NOMO-1 treated with dmso at 0.1 percent for 144 hours (cell line): ENCODE data around the gene DIDO1.
A peak's percentile ranks its signal among the peaks of the same experiment; 100 is the strongest.

Source experiments
- DNase-seq: peaks from one replicate; lab custom pipeline; 2025; ENCODE audit not compliant: unreplicated experiment; lab: John Stamatoyannopoulos, UW

The DIDO1 gene

GRCh38 chr20:62951143-62951895, 25.0 kb upstream of the DIDO1 start:
- DNase-seq = no peak

- no peak for DNase-seq
These were observed 24.4 kb upstream of the DIDO1 start for GRCh38 chr20:62950741-62951140.

GRCh38 chr20:62949962-62950361, 23.7 kb upstream of the DIDO1 start:
- no peak for DNase-seq

GRCh38 chr20:62949153-62949821, 23.0 kb upstream of the DIDO1 start:
- DNase-seq = no peak

GRCh38 chr20:62947532-62948300, 21.4 kb upstream of the DIDO1 start:
- no peak for DNase-seq

GRCh38 chr20:62946918-62947317, 20.6 kb upstream of the DIDO1 start:
- no peak for DNase-seq

- DNase-seq = no peak
These were observed 19.6 kb upstream of the DIDO1 start for GRCh38 chr20:62945771-62946339.

- DNase-seq = no peak
These were observed 18.4 kb upstream of the DIDO1 start for GRCh38 chr20:62944746-62945145.

- DNase-seq = no peak
These were observed 17.9 kb upstream of the DIDO1 start for GRCh38 chr20:62944184-62944583.

- DNase-seq = no peak
These were observed 17.1 kb upstream of the DIDO1 start for GRCh38 chr20:62943396-62943795.

GRCh38 chr20:62942456-62942855, 16.2 kb upstream of the DIDO1 start:
- no peak for DNase-seq

- no peak for DNase-seq
These were observed 15.5 kb upstream of the DIDO1 start for GRCh38 chr20:62941792-62942191.

- no peak for DNase-seq
These were observed 14.6 kb upstream of the DIDO1 start for GRCh38 chr20:62940875-62941274.

- no peak for DNase-seq
These were observed 12.0 kb upstream of the DIDO1 start, which contains the start of gene GID8 for GRCh38 chr20:62938105-62938888. Gene GID8, plus strand, starts transcription at chr20:62938147. Its CDS starts 3,356 bp downstream, at chr20:62941503.

GRCh38 chr20:62937268-62938104, 11.2 kb upstream of the DIDO1 start:
- peak; percentile 91 for DNase-seq

GRCh38 chr20:62935968-62936585, 9.8 kb upstream of the DIDO1 start:
- no peak for DNase-seq

- no peak for DNase-seq
These were observed 9.1 kb upstream of the DIDO1 start for GRCh38 chr20:62935204-62935967.

GRCh38 chr20:62933966-62934365, 7.7 kb upstream of the DIDO1 start:
- no peak for DNase-seq

- DNase-seq = no peak
These were observed 5.2 kb upstream of the DIDO1 start for GRCh38 chr20:62931464-62931863.
